Erythroblast (primary cell): ENCODE results near the gene YPEL1.

Source experiments
- GATA1 ChIP-seq: IDR thresholded peaks from 2 replicates; pipeline ENCODE4 v1.6.1; 2011; ENCODE audit warnings: low read depth, mild to moderate bottlenecking, control low read depth, low read length, moderate library complexity
- POLR2A ChIP-seq: IDR thresholded peaks from 2 replicates; pipeline ENCODE4 v1.6.1; 2011; ENCODE audit warnings: mild to moderate bottlenecking, low read length

GRCh38 chr22:21683401-21683811 lies 52.2 kb downstream of the YPEL1 start:
- TF ChIP-seq GATA1 (no peak), POLR2A (no peak)
